Superior temporal gyrus (tissue), 1 donor: ENCODE measurements around the gene ADRB2.
A peak's percentile ranks its signal among the peaks of the same experiment; 100 is the strongest.
"Not testable (repeated sequence)": the region's sequence is repeated elsewhere in the genome, so short reads cannot be mapped to it uniquely, and the experiment has no call there.

ENCODE experiments used
- DNase-seq: peaks from one replicate; pipeline ENCODE4 v3.0.0-alpha.2; 2016; ENCODE audit errors: extremely low spot score

Gene ADRB2

GRCh38 chr5:148826053-148826738, at the start of gene ADRB2:
Gene ADRB2 (plus strand): TSS chr5:148826611. CDS start chr5:148826832, 221 bp downstream.
- DNase-seq, result peak; percentile 78

DNA sequence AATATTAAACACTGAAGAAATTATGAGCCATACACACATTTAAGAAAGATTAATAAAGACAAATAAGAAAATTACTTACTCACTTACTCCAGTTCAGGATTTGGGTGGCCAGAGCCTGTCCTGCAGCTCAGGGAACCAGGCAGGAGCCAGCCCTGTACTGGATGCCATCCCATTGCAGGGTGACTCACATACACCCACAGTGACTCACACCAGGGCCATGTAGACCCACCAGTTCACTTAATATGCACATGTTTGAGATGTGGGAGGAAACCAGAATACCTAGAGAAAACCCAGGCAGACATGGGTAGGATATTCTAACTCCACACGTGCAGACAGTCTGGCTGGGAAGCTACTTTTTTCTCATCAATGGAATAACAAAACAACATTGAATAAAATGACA, 49.6 kb upstream of the ADRB2 start:
- no peak for DNase-seq

GRCh38 chr5:148778882-148779281, 47.5 kb upstream of the ADRB2 start:
- DNase-seq, result no peak

DNA sequence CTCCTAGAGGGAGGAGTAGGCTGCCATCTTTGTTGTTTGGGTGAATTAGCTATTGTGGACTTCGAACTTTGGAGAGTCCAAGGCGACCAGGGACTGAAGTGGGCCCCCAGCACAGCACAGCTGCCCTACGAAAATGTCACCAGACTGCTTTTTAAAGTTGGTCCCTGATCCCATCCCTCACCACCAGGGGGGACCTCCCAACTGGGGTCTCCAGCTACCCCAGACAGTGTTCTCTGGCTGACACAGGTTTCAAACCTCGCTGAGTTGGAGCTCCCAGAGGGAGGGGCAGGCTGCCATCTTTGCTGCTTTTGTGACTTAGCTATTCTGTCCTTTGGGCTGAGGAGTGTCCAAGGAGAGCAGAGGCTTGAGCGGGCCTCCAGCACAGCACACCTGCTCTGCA, 45.7 kb upstream of the ADRB2 start:
- no peak for DNase-seq

DNA sequence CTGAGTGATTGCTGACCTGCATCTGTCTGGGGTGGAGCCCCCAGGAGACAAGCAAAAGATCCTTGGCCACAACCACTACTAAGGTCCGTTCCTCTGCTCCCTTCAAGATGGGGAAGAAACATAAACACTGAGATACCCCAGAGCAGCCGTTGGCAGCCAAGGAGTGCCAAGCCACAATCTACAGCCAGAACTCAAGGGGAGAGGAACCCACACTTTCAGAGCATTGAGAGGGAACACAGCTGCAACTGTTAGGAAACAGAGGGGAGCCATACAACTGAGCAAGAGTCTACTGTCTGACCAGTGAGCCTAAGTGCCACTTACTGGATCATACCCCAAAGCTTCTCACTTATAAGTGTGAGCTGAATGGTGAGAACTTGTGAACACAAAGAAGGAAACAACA, 44.6 kb upstream of the ADRB2 start:
- DNase-seq, result no peak

DNA sequence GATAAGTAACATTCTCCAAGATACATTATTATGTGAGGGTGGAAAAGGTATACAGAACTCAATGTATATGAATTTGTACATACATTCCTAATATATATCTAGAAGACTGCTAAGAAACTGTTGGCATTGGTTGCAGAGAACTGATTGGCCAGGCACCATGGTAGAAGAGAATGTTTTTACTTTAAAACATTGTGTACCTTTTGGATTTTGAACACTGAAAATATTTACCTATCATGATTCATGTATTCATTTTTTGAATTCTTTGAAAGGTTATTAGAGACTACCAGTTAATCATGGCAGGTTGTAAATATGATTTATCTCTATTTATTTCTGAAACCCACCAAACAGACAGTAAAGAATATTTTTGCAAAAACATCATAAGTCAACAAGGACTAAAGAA, 41.2 kb upstream of the ADRB2 start:
- DNase-seq, result no peak

DNA sequence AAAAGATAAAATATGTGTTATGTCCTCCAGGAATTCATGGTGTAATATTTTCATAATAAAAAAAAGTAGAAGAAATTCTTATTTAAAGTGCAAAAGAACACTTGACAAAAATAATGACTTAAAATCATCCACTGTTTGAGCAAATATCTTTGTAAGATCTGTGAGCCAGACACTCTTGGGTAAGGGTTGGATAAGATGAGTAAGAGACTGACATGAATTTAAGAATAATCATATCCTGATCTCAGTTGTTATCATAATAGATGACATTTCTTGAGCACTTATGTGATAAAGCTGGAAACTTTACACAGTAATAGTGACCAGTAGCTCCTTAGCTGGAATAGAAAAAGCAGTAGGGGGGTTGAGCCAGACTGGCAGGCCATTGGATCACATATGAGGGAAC, 40.0 kb upstream of the ADRB2 start:
- no peak for DNase-seq

GRCh38 chr5:148788636-148789035, 37.8 kb upstream of the ADRB2 start:
- DNase-seq, result no peak

GRCh38 chr5:148790545-148791333, 35.7 kb upstream of the ADRB2 start:
- DNase-seq, result no peak

DNA sequence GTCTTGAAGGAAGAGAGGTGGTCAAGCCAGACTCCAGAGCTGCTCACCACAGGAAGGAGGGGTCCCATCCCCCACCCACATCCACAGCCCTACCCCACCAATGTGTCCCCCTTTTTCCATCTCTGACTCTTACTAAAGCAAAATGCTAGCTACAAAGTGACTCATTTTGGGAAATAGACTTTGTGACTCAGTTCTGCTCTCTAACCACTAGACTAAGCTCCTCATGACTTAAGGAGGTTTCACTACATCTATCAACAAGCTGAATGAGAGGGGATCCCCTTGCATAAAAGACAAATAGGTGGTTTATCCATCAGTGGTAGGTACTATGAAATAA, 35.1 kb upstream of the ADRB2 start:
- DNase-seq, result no peak

DNA sequence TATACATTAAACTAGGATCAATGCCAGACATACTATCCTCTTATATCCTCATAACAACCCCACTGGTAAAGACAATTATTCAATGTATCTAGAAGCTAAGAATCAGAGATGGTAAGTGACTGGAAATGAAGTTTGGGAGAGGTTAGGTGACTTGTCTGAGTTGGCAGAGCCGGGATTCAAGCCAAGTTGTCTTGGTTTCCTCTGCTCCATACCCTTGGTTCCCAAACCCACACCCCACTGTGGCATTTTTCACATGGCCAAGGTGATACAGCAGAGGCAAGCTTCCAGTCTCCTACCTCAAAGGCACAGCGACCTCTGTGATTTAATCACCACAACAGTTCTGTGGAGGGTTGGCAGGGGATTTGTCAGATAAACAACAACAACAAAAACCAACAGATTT, 34.7 kb upstream of the ADRB2 start:
- no peak for DNase-seq

- no peak for DNase-seq
Measured at GRCh38 chr5:148792744-148793143, 33.7 kb upstream of the ADRB2 start.

DNA sequence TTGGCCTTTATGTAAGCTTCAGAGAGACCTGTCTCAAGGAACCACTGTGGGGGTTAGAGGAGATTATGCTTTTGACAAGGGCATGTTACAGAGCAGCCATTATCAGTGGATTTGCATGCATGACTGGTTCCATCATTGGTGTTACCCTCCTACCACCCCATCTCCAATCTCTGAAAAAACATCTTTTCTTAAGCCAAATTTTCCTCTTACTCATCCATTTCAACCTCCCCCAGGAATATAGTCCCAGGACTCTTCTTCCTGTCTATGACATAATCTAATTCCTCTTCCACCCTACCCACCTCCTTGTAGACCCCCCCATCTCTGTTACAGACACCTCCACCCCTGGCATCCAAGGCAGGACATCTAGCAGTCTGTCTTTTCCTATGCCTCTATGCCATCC, 33.1 kb upstream of the ADRB2 start:
- no peak for DNase-seq

GRCh38 chr5:148794275-148794674, 32.1 kb upstream of the ADRB2 start:
- DNase-seq, result no peak

- DNase-seq, result no peak
Measured at GRCh38 chr5:148794729-148795561, 31.5 kb upstream of the ADRB2 start.

DNA sequence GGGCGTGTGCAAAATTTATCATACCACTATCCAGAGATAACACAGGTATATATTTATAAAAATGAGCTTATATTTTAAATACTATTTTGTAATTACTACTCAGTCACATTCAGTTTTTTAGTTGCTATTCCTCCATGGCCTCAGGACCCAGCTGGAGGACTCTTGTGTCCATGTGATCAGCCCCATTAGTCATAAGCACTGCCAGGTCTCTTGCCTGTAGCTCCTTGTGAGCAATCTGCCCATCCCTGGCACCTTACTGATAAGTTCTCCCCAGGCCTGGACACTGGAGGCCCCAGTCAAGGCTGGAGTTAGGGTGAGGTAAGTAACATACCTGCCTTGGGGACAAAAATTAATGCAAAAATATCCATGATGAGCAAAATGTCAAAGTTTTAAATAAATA, 29.5 kb upstream of the ADRB2 start:
- no peak for DNase-seq

GRCh38 chr5:148798786-148799185, 27.6 kb upstream of the ADRB2 start:
- DNase-seq, result no peak

DNA sequence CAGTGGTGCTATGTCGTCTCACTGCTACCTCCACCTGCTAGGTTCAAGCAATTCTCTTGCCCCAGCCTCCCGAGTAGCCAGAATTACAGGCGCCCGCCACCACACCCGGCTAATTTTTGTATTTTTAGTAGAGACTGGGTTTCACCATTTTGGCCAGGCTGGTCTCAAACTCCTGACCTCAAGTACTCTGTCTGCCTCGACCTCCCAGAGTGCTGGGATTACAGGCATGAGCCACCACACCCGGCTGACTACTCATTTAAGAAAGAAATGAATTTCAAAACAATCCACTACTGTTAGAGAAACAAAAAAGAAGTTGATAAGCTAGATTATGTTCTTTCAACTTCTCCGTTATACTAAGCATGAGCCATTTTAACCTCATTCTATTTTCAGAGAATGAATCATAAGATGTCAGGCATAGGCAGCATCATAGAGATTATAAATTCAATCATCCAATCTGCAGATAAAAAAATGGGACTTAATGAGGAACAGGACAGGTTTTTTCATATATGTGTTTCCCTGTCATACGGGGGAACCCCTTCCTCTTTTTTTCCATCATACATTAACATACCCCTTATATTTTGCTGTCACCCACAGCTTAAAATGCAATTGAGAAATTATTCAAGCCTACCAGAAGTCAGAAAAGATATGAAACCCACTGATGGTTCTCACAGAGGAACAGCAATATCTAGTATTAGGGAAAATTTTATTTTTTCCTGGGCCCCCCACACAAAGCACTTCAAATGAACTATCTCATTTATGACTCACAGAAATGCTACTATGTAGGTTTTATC, 26.5 kb upstream of the ADRB2 start:
- no peak for DNase-seq

DNA sequence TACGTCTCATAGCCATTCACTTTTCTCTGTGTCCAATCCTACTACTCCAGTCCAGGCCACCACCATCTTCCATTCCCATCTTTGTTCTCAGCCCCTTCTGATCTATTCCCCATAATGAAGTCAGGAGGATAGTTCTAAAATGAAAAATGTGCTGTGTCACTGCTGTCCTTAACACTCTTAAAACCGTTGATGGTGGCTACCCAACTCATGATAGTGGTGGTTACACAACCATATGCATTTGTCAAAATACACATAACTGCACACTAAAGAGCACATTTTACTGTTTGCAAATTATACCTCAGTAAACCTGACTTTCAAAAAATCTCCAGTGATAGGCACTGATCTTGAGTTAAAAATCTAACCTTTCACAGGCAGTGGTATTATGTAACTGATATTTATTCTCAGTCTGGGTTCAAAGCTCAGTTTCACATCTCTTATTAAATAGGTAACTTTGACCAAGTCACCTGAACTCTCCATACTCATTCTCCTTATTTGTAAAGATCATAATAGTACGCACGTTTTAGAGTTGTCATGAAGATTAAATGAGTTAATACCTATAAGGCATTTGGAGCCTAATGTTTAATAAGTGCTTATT, 24.6 kb upstream of the ADRB2 start:
- no peak for DNase-seq

GRCh38 chr5:148803451-148803850, 23.0 kb upstream of the ADRB2 start:
- not testable (repeated sequence) for DNase-seq

DNA sequence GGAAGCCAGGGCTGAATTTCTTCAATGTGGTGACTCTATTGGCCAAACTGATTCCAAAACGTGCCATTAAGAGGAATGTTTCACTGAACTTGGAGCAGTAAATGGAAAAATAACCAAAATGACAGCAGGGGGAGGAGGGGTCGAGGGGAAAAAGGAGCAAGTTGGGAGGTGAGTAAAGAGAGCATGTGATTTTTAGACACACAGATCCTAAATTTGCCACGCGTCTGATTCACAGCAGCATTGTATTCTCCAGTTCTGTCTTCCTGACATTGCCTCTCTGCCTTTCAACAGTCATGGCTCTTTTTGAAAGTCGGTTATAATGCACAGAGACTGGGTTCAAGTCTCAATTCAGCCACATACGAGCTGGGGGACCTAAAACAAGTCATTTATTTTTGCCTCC, 22.0 kb upstream of the ADRB2 start:
- DNase-seq, result no peak
